NCI-H146 treated with DMSO at 0.1 percent for 48 hours (cell line): ENCODE measurements around the gene ACADVL.

Experiments
- DNase-seq: peaks from one replicate; lab custom pipeline; 2025; ENCODE audit not compliant: unreplicated experiment; lab: John Stamatoyannopoulos, UW

ACADVL gene

DNA sequence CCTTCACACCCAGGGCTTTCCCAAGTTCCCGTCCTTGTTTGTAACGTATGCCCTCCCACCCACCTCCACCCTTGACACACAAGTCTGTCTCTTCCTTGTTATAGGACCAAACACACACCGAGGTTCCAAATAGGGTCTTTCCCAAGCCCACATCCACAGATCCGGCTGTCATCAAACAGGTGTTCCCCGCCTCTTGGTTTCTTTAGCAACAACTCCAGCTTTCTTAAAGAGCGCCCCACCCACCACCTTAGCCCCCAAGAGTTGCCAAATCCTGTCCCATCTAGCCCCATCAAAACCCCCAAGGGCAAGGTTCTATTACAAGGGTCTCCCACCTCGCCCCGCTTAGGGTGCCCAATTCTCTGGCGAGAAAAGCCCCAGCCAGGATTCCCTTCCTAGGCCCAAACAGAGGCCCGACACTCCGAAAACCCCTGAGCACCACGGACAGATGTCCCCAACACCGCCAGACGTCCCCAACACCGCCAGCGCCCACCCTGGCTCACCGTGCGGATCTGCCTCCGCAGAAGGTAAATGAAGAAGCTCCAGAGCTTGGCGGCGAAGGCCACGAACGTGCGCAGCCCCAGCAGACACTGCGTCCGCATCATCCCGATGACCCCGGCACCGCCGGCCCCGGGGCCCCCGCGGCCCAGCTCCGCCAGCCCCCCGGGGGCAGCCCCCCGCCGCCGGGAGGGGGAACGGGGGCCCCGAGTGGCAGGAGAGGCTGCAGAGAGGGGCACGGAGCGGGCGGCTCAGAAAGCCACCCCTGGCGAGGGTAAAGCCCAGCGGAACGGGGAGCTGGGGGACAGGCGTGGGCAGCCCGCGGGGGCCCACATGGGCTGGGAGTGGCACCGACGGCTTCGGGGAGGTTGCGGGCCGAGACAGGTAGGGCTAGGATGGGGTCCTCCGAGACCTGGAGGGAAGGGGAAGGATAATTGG is 31.2 kb downstream of the ACADVL start:
- no peak for DNase-seq

DNA sequence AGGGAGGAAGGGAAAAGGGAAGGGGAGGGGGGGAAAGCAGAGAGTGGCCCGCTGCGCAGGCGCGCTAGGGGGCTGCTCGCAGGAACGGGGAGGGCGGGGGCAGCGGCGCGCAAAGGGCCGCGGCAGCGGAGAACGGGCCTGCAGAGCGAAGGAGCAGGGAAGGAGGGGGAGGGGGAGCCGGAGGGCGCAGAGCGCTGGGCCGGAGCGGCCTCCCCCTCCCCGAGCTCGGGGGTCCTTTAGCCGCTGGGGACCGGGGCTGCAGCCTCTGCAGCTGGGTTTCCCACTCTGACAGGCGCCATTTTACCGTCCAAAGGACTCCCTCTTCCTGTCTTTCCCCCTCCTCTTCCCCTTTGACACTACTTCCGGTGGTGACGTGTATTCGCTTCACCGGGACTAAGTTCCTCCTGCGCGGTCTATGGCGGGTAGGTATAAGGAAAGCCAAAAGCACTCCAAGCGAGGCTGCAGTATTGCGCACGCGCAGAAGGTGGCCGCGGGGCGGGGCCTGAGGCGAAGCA is 32.0 kb downstream of the ACADVL start, which contains the start of gene CTDNEP1:
Gene CTDNEP1 (minus strand): TSS at position 74 of the 515 bp plus-strand sequence. CDS start 438 bp downstream, outside the sequence.
- peak; percentile 96 for DNase-seq

DNA sequence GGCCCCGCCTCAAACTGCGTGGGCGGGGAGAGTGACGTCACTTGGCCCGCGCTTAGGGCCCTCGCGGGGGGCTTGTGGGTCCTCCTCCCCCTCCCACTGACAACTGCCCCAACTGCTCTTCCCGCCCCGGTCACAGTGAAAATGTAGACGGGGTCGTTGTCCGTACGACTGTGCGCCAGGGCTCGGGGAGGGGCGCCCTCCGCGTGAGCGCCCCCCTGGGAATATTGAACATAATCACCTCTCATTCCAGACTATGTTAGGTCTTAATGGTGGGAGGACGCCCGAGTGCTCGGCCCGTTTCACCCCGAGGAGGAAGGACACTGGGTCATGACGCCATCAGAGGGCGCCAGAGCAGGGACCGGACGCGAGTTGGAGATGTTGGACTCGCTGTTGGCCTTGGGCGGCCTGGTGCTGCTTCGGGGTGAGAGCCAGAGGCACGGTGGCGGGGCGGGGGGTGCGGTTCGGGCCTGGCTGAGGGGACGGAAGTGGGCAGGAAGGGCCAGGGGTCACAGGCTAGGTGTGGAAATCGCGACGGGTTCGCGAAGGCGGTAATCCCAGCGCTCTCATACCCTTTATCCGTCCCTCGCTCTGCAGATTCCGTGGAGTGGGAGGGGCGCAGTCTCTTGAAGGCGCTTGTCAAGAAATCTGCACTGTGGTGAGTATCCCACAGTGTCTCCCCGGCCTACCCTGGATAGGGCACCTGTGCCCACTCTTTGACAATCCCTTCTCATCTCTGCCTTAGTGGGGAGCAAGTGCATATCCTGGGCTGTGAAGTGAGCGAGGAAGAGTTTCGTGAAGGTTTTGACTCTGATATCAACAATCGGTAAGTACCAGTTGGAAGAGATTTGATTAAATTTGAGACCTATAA is 32.7 kb downstream of the ACADVL start, which contains the start of gene ELP5:
Gene ELP5 (plus strand): TSS at position 40 of the 868 bp plus-strand sequence. CDS start 336 bp downstream, at position 376.
- DNase-seq: peak; percentile 84

DNA sequence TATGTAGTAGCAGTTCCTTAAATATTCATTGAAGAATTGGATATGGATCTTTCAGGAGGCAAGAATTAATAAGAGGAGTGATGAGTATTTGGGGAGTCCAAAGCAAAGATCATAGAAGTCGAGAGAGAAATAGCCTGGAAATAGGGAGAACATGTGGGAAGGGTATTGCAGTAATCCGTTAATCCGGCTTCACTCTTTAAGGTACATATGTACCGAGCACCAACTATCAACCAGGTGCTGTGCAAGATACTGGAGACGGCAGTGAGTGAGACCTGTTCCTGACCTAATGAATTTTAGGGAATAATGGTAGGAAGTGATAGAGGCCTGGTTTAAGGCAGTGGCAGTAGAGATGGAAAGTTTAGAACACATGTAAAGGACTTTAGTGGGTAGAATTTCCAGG is 33.3 kb downstream of the ACADVL start:
- DNase-seq: no peak

DNA sequence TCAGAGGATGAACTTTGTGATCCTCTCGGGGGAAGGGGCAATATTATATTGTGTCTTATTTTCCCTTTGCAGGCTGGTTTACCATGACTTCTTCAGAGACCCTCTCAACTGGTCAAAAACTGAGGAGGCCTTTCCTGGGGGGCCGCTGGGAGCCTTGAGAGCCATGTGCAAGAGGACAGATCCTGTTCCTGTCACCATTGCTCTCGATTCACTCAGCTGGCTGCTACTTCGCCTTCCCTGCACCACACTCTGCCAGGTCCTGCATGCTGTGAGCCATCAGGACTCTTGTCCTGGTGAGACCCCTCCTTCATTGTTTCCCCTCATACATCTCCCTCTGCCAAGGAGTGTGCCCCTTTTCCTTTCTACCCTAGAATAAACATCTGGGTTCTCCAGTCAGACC is 34.8 kb downstream of the ACADVL start:
- no peak for DNase-seq

DNA sequence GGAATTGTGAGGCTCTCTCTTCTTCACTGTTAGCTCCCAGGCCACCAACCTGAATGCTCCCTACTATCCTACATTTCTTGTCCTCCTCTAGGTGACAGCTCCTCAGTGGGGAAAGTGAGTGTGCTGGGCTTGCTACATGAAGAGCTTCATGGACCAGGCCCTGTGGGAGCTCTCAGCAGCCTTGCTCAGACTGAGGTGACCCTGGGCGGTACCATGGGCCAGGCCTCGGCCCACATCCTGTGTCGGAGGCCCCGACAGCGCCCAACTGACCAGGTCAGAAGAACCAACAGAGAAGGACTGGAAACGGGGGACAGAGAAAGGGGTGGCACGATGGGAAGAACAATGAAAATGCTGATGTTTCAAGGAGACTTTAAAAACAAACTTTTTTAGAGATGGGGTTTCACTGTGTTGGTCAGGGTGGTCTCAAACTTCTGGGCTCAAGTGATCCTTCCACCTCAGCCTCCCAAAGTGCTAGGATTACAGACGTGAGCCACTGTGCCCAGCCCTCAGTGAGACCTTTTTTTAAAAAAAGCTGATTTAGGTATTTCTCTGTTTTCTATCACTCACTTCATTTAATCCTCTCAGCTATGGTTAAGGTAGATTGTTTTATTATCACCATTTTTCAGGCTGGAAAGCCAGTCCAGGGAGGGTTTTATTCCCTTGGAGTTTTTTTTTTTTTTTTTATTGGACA is 37.2 kb downstream of the ACADVL start:
- DNase-seq: no peak

DNA sequence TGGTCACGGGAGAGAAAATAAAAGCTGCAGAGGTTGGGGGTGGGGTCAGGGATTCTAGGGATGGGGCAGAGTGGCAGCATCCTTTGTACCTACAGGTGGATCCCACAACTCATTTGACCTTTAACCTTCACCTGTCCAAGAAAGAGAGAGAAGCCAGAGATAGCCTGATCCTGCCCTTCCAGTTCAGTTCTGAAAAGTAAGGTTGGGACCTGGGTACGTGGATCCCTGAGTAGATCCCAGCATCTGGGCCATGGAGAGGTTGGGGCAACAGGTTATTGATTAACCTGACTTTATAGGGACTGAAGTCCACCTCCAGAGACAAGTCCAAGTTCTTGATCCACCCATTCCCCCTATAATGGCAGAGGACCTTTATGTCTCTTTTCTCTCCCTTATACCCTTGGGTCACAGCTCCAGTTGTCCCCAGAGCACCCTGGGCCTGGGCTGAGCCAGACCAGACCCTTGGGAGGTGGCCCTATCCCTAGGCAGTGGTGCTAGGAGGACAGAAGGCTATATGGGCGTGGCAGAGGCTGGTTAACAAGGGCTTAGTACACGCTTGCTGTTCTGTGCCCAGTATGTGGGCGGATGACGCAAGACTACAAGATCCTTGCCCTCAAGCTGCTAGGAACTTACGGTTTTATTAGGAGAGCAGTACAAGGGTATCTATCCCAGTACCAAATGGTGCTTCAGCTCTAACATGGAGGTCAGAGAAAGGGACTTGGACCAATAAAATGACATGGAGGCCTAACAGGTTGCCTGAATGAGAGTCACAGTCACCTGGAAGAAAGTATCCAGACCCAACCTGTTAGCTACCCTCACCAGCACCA is 39.2 kb downstream of the ACADVL start:
- no peak for DNase-seq

DNA sequence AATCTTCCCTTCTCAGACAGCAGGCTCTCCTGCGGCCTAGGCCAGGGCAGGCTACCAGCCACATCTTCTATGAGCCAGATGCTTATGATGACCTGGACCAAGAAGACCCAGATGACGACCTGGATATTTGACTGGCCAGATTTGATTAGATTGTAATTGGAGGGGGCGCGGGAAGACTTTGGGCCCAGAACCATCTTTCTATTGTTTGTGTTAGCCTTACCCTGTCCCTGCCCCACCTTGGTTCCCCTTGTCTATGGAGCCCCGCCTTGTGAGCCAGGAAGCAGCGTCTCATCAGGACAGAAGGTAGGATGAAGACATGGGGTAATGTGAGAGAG is 39.8 kb downstream of the ACADVL start:
- DNase-seq: no peak

DNA sequence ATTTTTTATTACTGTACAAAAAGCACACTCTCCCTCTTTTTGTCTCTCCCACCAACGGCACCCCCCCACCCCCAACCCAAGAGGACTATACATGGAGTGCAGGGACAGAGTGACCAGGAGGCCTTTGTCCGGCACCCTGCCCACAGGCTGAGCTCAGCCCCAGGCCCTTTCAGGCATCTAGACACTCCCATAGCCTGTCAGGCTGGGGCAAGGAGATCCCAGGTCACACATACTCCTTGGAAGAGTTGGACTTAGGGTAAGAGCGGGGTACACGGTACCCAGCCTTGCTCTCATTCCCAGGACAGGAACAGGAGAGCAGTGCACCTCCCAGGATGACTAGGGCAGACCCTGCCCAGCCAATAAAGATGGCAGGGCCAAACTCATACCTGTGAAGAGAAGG is 40.4 kb downstream of the ACADVL start:
- DNase-seq: no peak

DNA sequence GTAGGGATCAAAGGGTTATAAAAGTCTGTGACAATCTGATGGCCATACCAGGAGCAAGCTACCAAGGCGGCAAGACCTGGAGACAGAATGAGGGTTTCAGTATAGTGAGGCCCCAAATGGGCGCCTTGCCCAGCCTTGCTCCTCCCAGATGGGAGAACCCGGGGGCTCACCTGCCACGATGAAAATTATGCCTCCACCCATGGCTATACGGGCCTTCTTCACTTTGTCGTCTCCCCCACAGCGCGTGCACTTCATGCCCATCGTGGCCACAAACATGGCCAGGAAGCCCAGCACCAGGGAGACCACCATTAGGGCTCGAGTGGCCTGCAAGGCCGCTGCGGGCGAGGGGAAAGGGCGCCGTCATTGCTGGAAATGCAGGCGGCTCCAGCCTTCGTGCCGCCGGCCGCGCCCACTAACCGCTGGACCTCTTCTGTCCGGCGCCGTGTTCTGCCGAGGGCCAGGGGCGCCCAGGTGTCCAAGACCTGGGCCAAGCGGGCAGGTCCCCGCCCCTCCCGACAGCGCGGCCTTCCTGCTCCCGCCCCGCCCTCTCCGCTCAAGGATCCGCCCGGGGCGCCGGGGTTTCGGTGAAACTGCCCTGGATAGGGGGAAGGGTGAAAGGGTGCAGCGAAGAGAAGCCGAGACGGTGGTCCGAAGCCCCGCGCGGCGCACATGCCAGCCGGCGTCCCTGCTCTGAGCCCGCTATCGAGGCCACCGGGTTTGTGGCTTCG is 41.1 kb downstream of the ACADVL start:
- peak; percentile 36 for DNase-seq

DNA sequence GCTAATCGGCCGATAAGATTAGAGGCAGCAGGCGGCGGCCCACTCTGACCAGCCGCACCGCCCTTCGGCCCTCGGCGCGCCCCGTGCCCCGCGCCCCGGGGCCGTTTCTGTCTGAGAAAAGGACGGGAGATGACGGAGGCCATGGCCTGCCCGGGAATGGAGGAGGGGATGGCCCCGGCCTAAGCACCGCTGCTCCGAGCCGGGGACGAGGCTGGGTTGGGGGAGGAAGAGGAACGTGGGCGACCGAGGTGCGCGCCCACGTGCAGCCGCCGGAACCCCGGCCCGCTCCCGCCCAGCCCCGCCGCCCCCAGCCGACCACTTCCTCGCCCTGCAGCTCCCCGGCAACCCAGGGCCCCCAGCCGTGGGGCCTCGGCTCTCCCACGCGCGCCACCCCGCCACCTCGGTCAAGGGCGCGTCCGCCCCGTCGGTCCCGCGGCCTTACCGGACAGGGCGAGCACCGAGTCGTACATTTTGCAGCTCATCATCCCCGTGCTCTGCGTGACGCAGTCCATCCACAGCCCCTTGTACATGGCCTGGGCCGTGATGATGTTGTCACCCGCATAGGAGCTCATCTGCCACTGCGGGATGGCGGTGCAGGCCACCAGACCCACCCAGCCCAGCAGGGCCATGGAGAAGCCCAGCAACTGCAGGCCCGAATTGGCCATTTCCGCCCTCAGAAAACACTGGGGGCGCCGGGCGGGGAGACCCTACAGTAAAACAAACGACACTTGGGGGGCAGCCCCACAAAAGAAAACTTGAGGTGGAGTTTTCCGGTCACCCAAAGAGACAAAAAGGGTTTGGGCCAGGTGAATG is 41.8 kb downstream of the ACADVL start:
- DNase-seq: no peak

DNA sequence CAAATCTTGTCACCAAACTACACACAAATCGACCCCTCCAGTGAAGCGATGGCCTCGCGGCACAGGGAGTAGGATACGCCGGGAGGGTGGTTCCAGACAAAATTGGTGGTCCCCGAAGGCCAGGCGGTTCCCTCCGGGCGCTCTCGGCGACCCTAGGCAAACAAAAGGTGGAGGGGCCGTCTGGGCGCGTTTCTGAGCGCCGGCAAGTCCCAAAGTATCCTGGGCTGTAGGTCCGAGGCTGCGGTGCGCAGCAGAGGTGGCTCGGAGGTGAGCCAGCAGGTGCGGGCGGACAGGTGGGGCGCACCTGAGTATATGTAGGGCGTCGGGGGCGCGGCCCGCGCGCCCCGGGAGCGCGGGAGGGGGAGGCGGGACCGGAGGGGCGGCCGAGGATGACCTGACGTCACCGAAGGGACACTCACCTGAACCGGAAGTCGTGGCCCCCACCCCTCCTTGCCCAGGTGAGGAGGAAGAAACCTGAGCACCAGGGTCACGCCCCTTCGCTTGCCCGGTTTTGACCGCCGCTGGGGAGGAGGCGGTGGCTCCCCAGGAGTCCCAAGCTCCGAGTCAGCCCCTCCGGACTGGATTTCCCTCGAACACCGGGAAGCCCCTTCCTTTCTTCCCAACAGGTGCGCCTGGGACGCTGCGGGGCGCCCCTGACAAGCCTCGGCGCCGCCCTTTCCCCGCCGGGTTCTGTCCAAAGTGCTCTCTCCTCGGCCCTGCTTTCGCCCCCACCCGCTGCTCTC is 42.6 kb downstream of the ACADVL start, which contains the start of gene CLDN7:
Gene CLDN7 (minus strand): TSS at position 287 of the 743 bp plus-strand sequence. CDS start 435 bp downstream, outside the sequence.
- DNase-seq: peak; percentile 63

DNA sequence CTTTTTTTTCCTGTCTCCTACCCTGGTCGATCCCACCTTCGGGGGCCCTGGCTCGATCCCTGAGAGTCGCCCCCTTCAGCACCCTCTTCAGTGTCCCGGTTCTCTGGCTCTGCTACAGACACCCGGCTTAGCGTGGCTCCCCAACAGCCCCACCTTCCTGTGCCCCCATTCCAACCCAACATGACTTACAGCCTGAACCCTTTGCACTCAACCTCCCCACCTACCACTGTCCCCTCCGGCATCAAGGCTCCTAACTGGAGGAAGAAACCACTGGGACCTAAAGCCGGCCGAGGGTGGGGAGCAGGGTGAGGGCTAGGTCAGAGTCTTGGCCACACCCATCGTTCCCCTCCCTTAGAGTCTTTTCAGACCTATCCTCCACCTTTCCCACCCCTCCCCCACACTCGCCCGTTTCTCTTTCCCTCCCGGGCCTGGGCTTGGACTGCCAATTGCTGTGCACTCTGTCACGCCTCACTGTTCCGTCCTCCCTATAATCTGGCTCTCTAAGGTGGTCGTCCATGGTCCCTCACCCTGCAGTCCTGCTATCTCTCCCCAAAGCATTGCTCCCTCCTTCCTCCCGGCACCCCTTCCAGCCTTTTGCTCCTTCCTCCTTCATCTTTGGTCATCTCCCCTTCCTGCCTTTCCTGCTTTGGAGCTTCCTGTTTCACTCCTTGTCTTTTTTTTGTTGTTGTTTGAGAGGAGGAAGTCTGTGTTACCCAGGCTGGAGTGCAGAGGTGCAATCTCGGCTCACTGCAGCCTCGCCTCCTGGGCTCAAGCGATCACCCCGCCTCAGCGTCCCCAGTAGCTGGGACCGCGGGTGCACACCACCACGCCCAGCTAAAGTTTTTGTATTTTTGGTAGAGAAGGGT is 43.4 kb downstream of the ACADVL start:
- peak; percentile 19 for DNase-seq

DNA sequence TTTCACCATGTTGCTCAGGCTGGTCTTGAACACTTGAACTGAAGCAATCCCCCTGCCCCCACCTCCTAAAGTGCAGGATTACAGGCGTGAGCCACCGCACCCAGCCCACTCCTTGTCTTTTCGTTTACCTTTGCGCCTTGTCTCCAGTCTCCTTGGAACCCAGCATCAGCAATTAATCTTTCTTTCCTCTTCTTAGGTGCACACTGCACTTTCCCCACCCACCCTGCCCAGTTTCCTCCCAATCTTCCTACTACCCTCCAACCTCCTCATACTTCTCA is 44.0 kb downstream of the ACADVL start:
- DNase-seq: no peak

DNA sequence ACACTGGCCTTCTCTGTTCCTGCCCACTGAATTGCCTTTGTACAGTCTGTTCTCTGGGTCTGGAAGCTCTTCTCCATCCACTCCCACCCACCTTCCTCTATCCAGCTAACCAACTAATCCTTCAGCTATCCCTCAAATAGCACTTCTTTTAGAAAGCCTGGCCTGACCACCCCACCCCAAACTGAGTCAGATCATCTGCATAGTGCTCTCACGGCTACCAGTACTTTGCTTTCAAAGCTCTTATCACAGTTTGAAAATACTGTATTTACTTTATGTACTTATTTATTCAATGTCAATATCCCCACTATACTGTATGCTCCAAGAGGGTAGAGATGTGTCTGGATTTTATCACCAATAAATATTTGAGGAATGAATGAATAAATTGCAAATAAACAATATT is 47.0 kb downstream of the ACADVL start:
- no peak for DNase-seq
